Measurements from ENCODE around the gene MMP23B. TPM values are rescaled to one million over a fixed set of nuclear protein-coding genes. Genes with fewer than 3 reads are reported as not detected.
"Not testable (repeated sequence)": the region's sequence is repeated elsewhere in the genome, so short reads cannot be mapped to it uniquely, and the experiment has no call there.

Gene MMP23B
- total RNA-seq = 1 to 10 TPM; 1.8 to 2.3 TPM

DNA sequence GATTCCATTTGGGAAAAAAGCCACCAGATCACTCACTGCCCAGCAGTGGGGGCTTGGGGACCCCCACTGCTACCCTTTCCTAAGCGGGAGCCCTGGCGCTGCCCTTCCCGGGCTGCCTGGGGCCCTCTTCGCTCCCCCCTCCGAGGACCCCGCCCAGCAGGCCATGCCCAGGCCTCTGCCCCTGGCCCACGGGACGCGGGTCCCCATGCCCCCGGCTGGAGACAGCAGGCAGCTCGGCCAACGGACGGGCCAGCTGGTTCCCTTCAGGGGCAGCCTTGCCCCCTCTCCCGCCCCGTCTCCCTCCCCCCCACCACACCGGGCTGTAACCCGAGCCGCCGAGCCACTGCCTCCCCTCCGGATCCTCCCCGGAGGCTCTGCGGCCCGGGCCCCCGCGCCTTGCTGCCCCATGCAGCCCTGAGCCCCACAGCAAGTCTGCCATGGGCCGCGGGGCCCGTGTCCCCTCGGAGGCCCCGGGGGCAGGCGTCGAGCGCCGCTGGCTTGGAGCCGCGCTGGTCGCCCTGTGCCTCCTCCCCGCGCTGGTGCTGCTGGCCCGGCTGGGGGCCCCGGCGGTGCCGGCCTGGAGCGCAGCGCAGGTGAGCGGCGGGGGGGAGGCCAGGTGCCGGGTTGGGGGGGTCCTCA lies at the start of gene MMP23B:
TSS of gene MMP23B (plus strand) at position 392 of the 639 bp plus-strand sequence. CDS start at position 438, 46 bp downstream.
- POLR2A ChIA-PET = no interaction called here
- H3K4me1 Mint-ChIP-seq = peaks cover 7% of the 10 kb centered on the region
- no peaks in the 10 kb centered on the region for H3K9me3 Mint-ChIP-seq
- DNase-seq = no peak
- H3K36me3 Mint-ChIP-seq (ENCODE audit: low read depth) = peaks cover 2% of the 10 kb centered on the region
- H3K27me3 Mint-ChIP-seq = peaks cover 4% of the 10 kb centered on the region
- H3K27ac Mint-ChIP-seq = peak within 1 kb of the TSS; percentile 78
- H3K4me3 Mint-ChIP-seq = no peak within 1 kb of the TSS
- CTCF ChIA-PET = interaction anchor here (0.6 kb wide), 1 partner anchor 20 kb away, joined by 3 read pairs; no protein-coding TSS in a partner anchor

DNA sequence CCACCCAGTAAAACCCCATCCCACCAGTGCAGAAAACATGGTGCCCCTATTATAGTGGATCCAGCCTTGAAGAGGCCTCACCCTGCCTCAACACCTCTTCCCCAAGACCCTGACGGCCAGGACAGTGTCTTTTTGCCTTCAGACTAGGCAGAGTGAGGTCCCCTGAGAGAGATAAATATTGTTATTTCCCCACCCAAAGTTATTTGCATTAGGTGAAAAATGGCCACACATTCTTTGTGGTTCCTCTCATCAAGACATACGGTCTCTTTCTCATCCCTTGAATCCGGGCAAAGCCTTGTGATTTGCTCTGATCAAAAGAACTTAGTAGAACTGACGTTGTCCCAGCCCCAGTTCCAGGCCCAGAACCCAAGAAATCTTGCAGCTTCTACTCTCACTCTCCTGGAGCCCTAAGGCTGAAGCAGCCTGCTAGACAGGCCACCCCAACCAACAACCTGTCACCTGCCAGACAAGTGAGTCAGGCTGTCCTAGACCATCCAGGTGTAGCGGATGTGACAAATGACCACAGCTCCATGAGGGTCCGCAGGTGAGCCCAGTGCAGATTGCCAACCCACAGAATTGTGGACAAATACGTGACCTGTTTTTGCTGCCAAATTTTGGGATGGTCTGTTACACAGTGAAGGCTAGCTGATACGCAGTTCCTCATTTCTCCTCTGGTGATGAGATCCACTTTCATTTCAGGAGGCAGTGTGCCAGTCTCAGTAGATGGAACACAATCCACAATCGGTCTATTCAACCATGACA lies 49.2 kb upstream of the MMP23B start:
- Mint-ChIP-seq H3K4me3 (no peak overlapping the region), H3K27ac (no peak overlapping the region), H3K4me1 (peaks cover 5% of the 10 kb centered on the region), H3K36me3 (ENCODE audit: low read depth) (no peaks in the 10 kb centered on the region), H3K9me3 (no peaks in the 10 kb centered on the region), H3K27me3 (peaks cover 15% of the 10 kb centered on the region)
- ChIA-PET POLR2A (no interaction called here), CTCF (interaction anchor here (0.7 kb wide), 1 partner anchor 176 kb away, joined by 3 read pairs; the partner anchor contains the start of gene MRPL20)
- no peak for DNase-seq

DNA sequence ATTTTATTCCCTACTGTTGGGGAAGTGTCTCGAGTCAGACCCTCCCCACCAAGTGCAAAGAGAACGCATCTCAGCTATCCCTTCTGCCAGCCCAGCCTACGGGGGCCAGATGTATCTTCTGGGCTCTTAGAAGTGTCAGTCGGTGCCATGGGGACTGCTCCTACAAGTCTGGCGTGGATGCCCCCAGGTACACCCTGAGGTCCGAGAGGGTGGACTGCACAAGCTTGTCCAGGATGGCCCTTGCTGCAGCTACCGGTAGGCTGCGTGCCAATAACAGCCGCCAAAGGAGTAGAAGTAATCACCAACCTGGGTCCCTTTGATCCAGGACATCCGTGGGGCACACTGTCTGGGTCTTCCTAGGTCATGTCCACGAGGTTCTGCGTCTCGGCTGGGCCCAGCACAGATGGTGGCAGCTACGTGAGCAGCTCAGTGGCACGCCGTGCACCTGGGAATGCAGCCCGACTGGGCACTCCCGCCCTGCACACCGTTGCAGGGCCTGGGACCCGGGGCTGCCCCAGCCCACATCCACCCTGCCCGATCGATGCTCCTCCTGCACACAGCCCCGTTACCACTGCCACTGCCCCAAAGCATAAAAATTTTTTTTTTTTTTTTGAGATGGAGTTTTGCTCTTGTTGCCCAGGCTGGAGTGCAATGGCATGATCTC lies 48.5 kb upstream of the MMP23B start:
- POLR2A ChIA-PET = no interaction called here
- H3K27me3 Mint-ChIP-seq = peaks cover 15% of the 10 kb centered on the region

DNA sequence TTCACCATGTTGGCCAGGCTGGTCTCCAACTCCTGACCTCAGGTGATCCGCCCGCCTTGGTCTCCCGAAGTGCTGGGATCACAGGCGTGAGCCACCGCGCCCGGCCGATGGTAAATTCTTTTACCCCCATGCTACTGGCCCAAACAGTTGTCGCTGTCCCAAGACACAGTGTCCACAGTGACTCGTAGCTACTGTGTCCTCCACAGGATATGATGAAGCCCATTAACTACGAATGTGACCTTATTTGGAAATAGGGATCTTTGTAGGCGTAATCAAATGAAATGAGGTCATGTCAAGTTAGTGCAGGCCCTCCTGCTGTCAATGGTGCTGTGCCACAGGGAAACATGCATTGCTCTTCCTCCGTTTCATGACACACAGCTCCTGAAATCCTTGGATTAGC lies 40.5 kb upstream of the MMP23B start:
- H3K36me3 Mint-ChIP-seq (ENCODE audit: low read depth) = no peaks in the 10 kb centered on the region
- H3K4me1 Mint-ChIP-seq = no peaks in the 10 kb centered on the region
- H3K9me3 Mint-ChIP-seq = no peaks in the 10 kb centered on the region
- no peak for DNase-seq
- H3K27ac Mint-ChIP-seq = no peak overlapping the region
- ChIA-PET POLR2A (no interaction called here), CTCF (no interaction called here)
- H3K27me3 Mint-ChIP-seq = no peaks in the 10 kb centered on the region
- no peak overlapping the region for H3K4me3 Mint-ChIP-seq

More for the DNA sequence above, 48.5 kb upstream of the MMP23B start:
- CTCF ChIA-PET = interaction anchor here (0.7 kb wide), 1 partner anchor 176 kb away, joined by 3 read pairs; the partner anchor contains the start of gene MRPL20
- DNase-seq = no peak
- peaks cover 5% of the 10 kb centered on the region for H3K4me1 Mint-ChIP-seq
- H3K36me3 Mint-ChIP-seq (ENCODE audit: low read depth) = no peaks in the 10 kb centered on the region
- H3K4me3 Mint-ChIP-seq = no peak overlapping the region
- H3K9me3 Mint-ChIP-seq = no peaks in the 10 kb centered on the region
- peak overlapping the region; percentile 66 for H3K27ac Mint-ChIP-seq

DNA sequence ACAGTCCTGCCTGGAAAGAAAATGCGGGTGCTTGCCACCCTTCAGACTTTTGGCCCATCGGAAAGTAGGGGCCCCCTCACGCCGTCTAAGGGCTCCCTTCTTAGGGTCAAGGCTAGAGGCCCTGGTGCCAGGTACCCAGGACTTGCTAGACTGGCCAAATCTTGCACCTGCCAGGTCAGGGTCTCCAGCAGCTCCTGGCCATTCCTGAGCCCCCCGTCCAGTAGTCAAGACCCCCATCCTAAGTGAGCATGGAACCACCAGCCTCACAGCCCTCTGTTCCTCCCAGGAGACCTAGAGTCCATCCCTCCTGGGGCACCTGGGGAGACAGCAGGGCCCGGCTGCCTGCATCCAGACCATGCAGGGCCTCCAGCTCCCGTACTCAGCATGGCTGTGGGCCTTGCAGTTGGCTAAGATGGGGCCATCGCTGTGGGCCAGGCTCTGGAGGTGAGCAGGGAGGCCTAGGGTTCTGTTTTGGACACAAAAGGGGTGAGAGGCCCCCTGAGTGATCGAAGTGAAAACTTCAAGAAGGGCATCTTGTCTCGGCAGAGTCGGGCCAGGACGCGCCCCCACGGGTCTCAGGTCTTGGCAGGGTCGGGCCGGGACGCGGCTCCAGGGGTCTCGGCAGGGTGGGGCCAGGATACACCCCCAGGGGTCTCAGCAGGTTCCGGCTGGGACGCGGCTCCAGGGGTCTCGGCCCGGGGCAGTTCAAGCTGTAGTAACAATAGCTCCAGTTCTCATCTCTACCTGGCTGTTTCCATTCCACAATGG lies 38.0 kb upstream of the MMP23B start:
- no peak for DNase-seq
- Mint-ChIP-seq H3K36me3 (ENCODE audit: low read depth) (peaks cover 4% of the 10 kb centered on the region), H3K27ac (no peak overlapping the region), H3K4me1 (peaks cover 5% of the 10 kb centered on the region), H3K9me3 (no peaks in the 10 kb centered on the region), H3K27me3 (peaks cover 6% of the 10 kb centered on the region), H3K4me3 (no peak overlapping the region)
- ChIA-PET CTCF (interaction anchor here (0.8 to 1.5 kb wide), 2 partner anchors 20 to 166 kb away, joined by 3 read pairs; no protein-coding TSS in a partner anchor), POLR2A (no interaction called here)

DNA sequence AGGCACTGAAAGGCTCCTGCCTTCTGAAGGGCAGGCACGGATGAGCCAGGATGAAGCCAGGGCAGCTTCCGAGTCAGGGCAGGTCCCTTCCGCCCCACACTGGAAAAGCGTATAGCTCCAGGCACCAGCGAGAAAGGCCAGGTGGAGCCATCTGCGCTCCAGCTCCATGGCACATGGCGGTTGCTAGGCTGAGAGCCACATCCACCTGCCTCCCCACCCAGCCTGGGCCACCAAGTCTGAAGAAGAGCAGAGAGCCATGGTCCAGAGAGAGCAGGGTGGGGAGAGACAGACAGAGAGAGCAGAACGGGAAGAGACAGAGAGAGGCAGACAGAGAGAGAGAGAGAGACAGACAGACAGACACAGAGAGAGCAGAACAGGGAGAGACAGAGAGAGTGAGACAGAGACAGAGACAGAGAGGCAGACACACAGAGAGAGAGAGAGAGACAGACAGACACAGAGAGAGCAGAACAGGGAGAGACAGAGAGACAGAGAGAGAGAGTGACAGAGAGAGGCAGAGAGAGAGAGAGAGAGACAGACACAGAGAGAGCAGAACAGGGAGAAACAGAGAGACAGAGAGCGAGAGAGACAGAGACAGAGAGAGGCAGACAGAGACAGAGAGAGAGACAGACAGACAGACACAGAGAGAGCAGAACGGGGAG lies 37.2 kb upstream of the MMP23B start:
- Mint-ChIP-seq H3K36me3 (ENCODE audit: low read depth) (peaks cover 4% of the 10 kb centered on the region), H3K4me3 (no peak overlapping the region), H3K4me1 (peaks cover 7% of the 10 kb centered on the region), H3K27me3 (peaks cover 8% of the 10 kb centered on the region), H3K9me3 (no peaks in the 10 kb centered on the region), H3K27ac (no peak overlapping the region)
- POLR2A ChIA-PET = no interaction called here
- CTCF ChIA-PET = interaction anchor here (0.8 to 1.5 kb wide), 2 partner anchors 19 to 166 kb away, joined by 3 read pairs; no protein-coding TSS in a partner anchor
- no peak for DNase-seq

DNA sequence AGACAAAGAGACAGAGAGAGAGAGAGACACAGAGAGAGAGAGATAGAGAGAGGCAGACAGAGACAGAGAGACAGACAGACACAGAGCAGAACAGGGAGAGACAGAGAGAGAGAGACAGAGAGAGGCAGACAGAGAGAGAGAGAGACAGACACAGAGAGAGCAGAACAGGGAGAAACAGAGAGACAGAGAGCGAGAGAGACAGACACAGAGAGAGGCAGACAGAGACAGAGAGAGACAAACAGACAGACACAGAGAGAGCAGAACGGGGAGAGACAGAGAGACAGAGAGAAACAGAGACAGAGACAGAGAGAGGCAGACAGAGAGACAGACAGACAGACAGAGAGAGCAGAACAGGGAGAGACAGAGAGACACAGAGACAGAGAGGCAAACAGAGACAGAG lies 36.6 kb upstream of the MMP23B start:
- H3K27me3 Mint-ChIP-seq; H3K4me3 Mint-ChIP-seq; H3K4me1 Mint-ChIP-seq; DNase-seq; H3K9me3 Mint-ChIP-seq; H3K36me3 Mint-ChIP-seq (ENCODE audit: low read depth); POLR2A ChIA-PET; H3K27ac Mint-ChIP-seq; CTCF ChIA-PET: not testable (repeated sequence)

DNA sequence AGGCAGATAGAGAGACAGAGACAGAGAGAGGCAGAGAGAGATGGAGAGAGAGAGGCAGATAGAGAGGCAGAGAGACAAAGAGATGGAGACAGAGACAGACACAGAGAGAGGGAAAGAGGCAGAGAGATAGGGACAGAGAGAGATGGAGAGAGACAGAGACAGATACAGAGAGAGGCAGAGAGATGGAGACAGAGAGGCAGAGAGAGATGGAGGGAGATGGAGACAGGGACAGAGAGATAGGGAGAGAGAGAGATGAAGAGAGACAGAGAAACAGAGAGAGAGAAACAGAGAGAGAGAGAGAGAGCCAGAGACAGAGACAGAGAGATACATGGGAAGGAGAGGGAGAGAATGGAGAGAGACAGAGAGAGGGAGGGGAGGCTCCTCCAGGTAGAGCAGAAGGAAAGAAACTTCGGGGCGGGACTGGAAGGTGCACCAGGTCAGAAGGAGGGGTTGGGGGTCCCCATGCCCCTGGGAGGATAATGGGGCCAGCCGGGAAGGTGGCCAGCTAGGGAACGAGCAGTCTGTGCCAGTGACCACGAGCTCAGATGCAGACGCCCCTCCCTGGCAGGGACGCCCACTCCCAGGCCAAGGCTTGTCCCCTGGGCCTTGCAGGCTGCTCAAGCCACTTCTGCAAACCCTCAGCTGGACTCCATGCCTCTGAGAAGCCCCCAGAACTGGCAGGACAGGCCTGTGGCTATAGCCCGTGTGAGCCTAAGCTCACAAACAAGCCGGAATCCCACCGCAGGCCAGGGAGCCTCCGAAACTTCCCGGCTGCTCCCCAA lies 35.3 kb upstream of the MMP23B start:
- Mint-ChIP-seq H3K27ac (no peak overlapping the region), H3K9me3 (no peaks in the 10 kb centered on the region), H3K36me3 (ENCODE audit: low read depth) (peaks cover 4% of the 10 kb centered on the region), H3K27me3 (peaks cover 8% of the 10 kb centered on the region), H3K4me3 (no peak overlapping the region), H3K4me1 (peaks cover 7% of the 10 kb centered on the region)
- ChIA-PET POLR2A (no interaction called here), CTCF (interaction anchor here (0.7 to 1.8 kb wide), 4 partner anchors 10 to 67 kb away, joined by 3 to 6 read pairs (median 4); no protein-coding TSS in a partner anchor)
- no peak for DNase-seq

DNA sequence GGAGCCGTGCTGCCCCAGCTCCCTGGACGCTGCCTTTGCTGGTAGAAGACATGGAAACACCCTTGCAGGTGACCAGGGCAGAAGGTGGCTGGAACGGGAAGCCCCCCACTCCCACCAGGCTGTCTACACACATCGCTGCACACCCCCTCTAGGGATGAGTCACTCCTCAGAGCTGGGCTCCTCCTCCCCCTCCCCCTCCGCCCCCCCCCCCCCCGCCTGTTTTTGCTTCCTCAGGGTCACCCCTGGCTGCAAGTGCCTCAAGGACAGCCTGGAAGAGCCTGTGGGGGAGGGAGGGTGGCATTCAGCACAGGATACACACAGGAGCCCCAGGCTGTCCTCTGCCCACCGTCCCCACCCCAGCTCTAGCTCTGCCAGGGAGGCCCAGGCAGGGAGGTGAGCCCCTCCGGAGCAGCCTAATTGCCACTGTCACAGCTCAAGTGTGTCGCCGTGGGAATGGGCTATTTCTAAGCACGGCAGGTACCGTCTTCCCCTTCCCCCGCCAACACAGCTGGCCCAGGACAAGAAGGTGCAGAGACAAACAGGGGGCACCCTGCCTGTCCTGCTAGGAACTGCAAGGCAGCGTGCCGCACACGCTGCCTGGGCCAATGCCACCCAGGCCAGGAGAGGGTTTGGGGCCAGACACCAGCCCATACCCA lies 34.6 kb upstream of the MMP23B start:
- POLR2A ChIA-PET = no interaction called here

DNA sequence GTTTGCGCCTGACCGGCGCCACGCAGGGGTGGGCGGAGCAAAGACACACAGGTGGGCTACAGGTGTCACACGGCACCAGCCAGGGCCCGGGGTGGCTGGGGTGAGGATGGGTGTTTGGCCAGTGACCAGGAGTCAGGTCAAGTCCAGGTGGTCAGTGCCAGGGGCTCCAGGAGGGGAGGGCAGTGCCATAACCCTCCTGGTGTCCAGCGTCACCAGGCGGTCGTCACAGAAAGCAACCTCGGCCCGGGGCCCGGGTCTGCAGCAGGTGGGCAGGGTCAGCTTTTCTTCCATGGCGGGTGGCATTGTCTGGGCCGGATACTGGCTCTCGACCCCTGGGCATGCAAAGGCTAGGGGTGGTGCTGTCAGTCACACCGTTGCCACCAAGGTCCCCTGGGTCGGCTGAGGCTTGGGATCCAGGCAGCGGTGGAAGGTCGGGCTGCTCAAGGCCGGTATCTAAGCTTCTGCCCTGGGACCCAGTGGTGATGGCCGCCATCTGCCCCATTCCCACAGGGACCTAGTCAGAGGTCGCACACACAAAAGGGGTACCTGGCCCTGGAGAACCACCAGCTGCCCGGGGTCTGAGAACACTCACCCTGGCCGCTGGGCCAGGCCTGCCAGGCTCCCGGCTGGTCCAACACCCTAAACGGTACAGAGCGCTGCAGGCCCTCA lies 33.8 kb upstream of the MMP23B start:
- no peak for DNase-seq
- H3K27me3 Mint-ChIP-seq = peaks cover 8% of the 10 kb centered on the region

More for the DNA sequence above, 34.6 kb upstream of the MMP23B start:
- Mint-ChIP-seq H3K27me3 (peaks cover 8% of the 10 kb centered on the region), H3K9me3 (no peaks in the 10 kb centered on the region), H3K4me1 (peaks cover 7% of the 10 kb centered on the region), H3K27ac (no peak overlapping the region), H3K36me3 (ENCODE audit: low read depth) (peaks cover 4% of the 10 kb centered on the region), H3K4me3 (no peak overlapping the region)
- DNase-seq = no peak
- CTCF ChIA-PET = interaction anchor here (0.7 to 1.8 kb wide), 4 partner anchors 10 to 68 kb away, joined by 3 to 6 read pairs (median 4); no protein-coding TSS in a partner anchor

DNA sequence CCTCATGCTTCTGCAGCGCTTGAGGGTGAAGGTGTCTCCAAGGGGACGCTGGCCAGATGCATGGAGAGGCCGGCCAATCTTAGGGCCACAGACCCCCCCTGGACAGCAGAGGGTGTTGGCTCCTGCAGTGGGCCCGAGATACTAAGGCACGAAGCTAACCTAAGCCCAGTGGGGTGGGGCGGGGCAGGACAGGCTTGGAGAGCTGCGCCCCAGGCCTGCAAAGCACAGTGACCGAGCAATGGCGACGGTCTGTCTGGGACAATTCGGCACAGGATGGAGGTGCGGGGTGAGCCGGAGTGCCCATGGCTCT lies 33.3 kb upstream of the MMP23B start:
- H3K9me3 Mint-ChIP-seq = no peaks in the 10 kb centered on the region
- ChIA-PET POLR2A (no interaction called here), CTCF (interaction anchor here (0.6 kb wide), 1 partner anchor 22 kb away, joined by 4 read pairs; no protein-coding TSS in a partner anchor)
- DNase-seq = no peak
- H3K4me3 Mint-ChIP-seq = peak overlapping the region; percentile 77
- peaks cover 8% of the 10 kb centered on the region for H3K27me3 Mint-ChIP-seq
- H3K4me1 Mint-ChIP-seq = peaks cover 7% of the 10 kb centered on the region
- peak overlapping the region; percentile 83 for H3K27ac Mint-ChIP-seq
- peaks cover 4% of the 10 kb centered on the region for H3K36me3 Mint-ChIP-seq (ENCODE audit: low read depth)

More for the DNA sequence above, 33.8 kb upstream of the MMP23B start:
- CTCF ChIA-PET = interaction anchor here (1.8 kb wide), 1 partner anchor 9 kb away, joined by 6 read pairs; no protein-coding TSS in a partner anchor
- POLR2A ChIA-PET = no interaction called here
- Mint-ChIP-seq H3K4me3 (peak overlapping the region; percentile 77), H3K27ac (no peak overlapping the region), H3K9me3 (no peaks in the 10 kb centered on the region), H3K36me3 (ENCODE audit: low read depth) (peaks cover 4% of the 10 kb centered on the region), H3K4me1 (peaks cover 7% of the 10 kb centered on the region)

All from activated CD4-positive, alpha-beta T cell treated with anti-CD3 and anti-CD28 coated beads, Interleukin-2, amount 10 ng/mL, durations not matched to agents 7 days and 5 days (primary cell).